ENCODE measurements around the gene PDLIM7.

PDLIM7 gene

DNA sequence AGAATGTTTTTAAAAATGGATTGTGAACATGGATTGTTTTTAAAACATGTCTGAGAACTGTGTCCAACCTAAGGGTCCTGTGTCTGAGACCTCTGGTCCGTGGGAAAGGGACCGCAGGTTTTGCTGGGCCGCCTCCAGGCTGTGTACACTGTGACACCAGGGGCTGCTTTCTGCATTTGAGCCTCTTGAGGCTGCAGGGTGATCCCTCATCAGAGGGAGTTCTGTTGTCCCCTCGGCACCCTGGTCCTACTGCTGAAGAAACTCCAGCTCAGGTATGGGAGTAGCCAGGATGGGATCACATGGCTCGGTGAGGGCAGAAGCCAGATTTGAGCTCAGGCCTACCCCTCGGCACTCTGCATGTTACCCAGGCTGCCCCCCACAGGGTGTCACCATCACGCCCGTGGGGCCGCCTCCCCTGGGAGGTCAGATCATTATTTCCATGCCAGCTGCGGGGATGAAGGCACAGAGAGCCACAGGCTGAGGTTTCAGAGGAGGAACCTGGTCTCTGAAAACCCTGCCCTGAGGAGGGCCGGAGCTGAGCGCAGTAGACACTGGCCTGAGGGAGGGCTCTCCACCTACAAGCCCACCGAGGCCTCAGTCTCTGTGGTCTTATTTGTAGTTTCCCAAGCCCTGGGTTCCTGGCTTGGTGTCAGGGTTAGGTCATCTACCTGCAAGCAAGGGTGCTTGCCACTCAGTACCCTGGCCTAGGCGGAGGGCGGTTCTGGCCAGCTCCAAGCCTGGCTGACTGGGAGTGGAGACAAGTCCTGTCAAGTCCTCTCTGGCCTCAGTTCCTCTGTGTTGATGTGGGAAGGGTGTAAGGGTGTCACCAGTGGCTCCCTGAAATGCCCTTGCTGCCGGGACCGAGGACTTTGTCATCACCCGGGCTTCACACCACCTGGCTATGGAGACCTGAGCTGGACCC is 48.0 kb downstream of the PDLIM7 start:
- intact Hi-C loops (cut with DNase I), result loop anchor here (5.0 to 10.0 kb wide), 2 partner anchors 135 to 317 kb away; partner anchors contain the start of genes MXD3 and NSD1
- DNase-seq, result no peak

DNA sequence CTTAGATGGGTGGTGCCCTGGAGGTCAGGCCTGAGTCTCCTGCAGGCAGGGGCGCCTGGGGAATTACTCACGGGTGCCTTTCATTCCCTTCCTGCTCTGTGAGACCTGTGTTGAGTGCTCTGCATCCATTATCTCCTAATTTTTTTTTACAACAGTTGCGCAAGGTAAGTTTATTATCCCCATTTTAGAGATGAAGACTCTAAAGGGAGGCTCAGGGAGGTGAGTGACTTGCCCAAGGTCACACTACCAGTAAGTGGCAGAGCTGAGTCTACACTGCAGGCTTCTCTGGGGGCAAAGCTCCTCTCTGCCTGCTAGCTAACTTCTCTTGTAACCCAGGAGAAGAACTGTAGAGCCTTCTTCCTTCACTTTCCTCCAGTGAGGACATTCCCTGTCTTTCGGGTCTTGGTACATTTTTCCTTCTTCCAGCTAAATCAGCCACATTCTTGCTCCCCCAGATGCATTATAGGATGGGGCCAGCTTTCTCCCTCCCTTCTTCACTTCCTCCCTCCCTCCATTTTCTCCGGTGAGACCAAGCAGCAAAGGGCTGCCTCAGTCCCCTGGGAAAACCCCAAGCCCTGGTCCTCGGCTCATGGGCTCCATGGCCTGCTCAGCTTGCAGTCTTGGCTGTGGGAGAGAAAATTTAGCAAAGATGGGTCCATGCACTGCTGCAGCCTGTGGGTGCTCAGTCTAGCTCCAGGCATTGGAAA is 49.0 kb downstream of the PDLIM7 start:
- intact Hi-C loops (cut with DNase I), result loop anchor here (5.0 kb wide), 1 partner anchor 316 kb away; the partner anchor contains the start of gene NSD1
- no peak for DNase-seq

DNA sequence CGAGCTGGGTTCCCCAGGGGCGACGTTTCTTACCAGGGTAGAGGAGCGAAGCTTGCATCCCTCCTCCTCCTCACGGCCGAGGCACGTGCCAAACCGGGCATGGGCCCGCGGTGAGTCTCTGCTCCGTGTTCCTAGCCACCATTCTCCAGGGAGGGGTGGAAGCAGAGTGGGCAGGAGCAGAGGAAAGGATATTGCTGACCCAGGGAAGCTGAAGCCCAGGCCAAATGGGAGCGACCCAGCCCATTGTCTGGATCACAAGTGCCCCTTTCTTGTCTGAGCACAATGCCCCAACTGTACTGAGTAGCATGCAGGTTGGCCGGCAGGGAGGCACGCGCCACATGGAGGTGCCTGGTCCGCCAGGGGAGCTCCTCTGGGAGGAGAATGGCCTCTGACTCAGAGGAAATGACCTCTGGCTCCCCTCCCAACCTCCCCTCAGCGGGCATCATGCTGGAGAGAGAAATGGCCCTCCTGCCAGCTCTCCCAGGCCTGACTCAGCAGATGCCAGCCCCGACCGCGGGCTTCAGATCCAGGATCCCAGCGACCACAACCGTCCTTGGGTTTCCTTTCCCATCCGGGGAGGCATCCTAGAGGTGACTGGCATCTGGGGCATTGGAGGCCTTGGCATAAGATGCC is 49.7 kb downstream of the PDLIM7 start:
- DNase-seq, result peak; percentile 73 to 98 (median 86)
- intact Hi-C loops (cut with DNase I), result loop anchor here (2.0 to 5.0 kb wide), 2 partner anchors 45 to 315 kb away; partner anchors contain the start of gene NSD1

DNA sequence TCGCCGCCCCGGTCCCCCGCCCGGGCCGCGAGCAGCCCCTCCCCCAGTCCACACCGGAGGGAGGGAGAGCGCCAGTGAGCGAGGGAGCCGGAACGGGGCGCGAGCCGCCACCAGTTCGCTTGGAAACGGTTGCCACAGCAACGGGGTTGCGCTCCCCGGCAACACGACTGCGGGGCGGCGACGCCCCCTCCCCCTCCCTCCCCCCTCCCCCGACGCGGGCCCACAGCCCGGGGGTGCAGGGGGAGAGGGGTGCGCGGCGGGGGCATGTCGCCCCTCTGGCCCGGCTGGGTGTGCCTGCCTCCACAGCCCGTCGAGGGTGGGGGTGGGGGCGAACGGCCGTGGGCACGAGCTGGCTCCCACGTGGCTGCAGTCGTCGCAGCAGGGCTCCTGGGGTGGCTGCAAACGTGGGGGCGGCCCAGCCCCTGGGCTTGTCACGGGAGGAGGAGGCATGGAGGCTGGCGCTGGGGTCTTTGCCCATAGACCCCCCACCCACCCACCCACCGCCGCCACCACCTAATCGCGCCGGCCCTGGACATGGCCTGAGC is 50.3 kb downstream of the PDLIM7 start:
- intact Hi-C loops (cut with DNase I), result loop anchor here (2.0 to 5.0 kb wide), 2 partner anchors 44 to 315 kb away; partner anchors contain the start of gene NSD1
- DNase-seq, result peak in 9 of 10 donors; percentile 54 to 95 (median 77)

DNA sequence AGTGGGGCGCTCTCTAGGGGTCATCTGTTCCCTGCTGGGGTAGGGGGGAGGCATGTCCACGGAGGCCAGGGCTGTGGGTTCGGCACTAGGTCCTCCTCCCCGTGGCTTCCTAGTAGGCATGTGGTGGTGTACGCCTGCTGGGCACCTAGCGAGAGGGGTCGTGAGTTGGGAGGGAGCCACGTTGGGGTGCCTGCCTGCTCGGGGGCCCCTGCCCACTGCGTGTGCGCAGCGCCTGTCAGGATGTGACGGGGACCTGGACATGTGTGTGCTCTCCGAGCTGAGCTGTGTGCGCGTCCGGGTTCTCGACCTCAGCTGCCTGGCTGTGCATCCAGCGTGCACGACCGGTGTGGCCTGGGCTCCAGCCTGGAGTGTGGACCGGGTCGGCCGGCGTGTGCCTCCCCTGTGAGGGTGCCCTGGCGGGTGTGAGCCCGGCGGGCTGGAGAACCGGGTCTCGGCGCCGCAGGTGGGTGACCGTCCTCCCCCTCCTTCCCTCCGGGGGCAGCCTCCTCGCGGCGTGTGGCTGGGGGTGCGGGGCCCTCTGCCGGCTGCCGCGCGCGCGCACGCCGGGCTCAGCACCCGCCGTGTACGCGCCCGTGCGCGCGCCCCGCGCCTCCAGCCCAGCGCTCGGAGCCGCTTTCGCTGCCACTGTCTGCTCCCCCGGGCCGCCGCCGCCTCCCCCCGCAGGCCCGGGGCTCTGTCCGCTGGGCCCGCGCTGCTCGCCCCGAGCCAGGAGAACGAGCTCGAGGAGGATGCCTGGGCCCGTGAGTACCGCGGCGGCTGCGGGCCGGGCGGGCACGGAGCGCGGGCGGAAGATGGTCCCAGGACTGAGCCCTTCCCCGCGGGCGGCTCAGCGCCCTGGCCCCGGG is 51.0 kb downstream of the PDLIM7 start, which contains the start of gene PRR7:
Gene PRR7, plus strand, starts transcription at position 615 of the 866 bp plus-strand sequence. CDS start 8,254 bp downstream, outside the sequence.
- DNase-seq, result peak in 9 of 10 donors; percentile 59 to 97 (median 76)
- intact Hi-C loops (cut with DNase I), result loop anchor here (2.0 to 5.0 kb wide), 2 partner anchors 44 to 314 kb away; partner anchors contain the start of gene NSD1

DNA sequence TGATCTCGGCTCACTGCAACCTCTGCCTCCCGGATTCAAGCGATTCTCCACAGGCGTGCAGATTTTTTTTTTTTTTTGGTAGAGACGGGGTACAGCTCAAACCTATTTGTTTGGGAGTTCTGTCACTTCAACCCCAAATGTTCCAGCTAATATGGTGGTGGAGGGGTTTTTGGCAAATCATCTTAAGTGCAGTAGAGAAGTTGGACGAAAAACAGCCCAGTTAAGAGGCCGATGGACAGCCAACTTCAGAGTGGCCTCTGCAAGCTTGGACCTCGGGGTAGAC is 51.5 kb downstream of the PDLIM7 start:
- intact Hi-C loops (cut with DNase I), result loop anchor here (2.0 to 5.0 kb wide), 2 partner anchors 43 to 314 kb away; partner anchors contain the start of gene NSD1
- DNase-seq, result no peak

DNA sequence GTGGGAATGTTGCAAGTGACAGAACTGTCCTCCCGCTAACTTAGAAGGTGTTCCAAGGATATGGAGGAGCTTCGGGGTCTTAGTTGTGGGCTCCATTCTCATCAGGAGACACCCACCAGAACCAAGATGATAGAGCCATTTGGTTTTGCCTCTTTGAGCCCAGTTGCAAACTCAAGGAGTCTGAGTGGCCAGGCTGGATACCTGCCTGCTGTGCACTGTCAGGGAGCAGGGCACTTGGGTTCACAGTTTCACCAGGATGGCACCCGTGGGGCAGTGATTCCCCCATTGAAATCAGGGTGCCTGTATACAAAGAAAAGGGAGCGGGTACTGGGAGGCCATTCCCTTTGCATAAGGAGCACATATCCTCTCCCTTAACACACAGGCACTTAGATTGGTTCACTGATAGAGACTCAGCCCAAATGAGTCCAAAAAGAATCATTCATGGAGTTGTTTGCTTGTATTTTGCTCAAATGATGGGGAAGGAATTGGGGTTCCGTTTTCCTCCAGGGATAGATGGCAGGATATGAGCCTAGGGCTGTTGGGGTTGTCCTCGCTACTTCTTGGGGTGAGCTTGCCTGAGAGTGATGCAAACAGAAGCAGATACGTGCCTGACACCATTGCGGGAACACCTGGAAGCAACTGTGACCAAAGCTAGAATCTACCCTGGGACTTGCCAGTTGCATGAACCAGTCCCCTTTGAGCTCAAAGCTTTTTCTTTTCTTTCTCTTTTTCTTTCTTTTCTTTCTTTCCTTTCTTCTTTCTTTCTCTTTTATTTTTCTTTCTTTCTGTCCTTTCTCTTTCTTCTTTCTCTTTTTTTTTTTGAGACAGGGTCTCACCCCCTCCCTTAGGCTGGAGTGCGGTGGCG is 52.1 kb downstream of the PDLIM7 start:
- DNase-seq, result no peak

DNA sequence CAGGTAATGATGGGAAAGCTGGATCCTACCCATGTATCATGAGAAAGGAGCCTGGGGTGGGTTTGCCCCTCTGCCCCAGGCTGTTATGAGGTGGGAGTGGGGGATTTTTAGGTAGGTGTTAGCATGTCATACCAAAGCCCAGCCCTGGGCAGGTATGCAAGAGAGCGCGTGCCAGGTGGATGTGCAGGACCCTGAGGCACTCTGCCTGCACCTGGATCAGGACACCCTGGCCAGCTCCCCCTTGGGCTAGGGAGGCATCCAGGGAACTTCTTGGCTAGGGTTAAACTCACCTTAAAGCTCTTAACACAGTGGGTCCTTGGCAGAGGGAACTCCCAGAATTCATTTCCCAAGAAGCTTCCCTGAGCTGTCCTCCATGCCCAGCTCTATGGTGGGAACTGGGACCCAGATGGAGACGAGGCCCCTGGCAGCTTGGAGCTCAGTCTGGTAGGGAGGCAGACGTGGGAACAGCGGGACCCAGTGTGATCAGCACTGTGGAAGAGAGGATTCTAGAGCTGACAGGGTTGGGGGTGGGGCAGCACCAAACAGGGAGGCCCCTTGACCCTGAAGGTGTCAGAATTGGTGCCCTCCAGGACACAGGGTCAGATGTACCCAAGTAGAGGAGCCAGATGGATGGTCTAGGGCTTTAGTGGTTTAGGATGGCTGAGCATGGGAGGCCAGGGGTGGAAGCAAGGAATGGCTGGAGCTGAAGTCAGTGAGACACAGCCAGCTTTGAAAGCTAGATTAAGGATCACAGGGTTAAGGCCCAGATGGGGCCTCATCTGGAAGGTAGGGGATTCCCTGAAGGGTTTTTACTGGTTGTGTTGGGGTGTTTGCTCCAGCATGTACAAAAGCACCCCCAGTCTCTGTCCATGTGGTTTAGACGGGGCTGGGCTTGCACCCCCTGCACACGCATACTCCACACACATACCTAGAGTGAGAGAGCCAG is 53.0 kb downstream of the PDLIM7 start:
- intact Hi-C loops (cut with DNase I), result loop anchor here (5.0 kb wide), 1 partner anchor 312 kb away; the partner anchor contains the start of gene NSD1
- no peak for DNase-seq

More for the DNA sequence above, 52.1 kb downstream of the PDLIM7 start:
- intact Hi-C loops (cut with DNase I), result loop anchor here (5.0 kb wide), 1 partner anchor 313 kb away; the partner anchor contains the start of gene NSD1

DNA sequence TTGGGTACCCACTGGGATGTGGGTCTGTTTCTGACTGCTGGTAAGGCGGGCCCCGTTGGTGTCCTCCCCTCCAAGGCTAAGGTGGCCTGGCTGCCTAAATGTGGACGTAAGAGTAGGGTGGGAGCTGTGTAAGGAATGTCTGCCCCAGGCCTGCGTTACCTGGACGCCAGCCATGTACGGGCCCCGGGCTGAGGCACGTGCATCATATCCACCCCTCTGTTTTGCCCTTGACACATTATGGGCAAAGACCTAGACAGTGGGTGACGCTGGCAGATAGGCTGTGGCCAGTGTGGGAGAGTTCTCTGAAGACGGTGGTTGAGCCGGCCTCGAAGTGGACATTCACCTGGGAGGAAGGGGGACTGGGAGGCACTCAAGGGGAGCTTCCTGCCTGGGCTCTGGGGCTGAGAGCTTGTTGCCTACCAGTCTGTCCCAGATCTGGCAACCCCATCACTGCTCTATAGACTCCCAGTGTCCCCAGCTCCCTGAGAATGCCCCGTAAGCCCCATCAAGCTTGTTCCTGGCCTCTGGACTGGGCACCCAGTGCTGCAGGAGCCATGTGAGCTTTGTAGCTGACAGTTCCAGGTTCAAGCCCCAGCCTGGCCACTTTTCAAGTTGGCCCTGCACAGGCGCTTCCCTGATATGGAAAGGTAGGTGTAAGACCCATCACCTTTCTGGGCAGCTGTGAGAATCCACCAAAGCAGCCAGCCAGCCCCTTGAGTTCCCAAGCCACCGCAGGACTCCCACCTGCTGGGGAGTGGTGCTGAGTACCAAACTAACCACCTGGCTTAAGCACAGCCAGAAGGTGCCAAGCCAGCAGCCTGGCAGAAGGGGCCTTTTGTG is 54.0 kb downstream of the PDLIM7 start:
- intact Hi-C loops (cut with DNase I), result no loop called here
- no peak for DNase-seq

DNA sequence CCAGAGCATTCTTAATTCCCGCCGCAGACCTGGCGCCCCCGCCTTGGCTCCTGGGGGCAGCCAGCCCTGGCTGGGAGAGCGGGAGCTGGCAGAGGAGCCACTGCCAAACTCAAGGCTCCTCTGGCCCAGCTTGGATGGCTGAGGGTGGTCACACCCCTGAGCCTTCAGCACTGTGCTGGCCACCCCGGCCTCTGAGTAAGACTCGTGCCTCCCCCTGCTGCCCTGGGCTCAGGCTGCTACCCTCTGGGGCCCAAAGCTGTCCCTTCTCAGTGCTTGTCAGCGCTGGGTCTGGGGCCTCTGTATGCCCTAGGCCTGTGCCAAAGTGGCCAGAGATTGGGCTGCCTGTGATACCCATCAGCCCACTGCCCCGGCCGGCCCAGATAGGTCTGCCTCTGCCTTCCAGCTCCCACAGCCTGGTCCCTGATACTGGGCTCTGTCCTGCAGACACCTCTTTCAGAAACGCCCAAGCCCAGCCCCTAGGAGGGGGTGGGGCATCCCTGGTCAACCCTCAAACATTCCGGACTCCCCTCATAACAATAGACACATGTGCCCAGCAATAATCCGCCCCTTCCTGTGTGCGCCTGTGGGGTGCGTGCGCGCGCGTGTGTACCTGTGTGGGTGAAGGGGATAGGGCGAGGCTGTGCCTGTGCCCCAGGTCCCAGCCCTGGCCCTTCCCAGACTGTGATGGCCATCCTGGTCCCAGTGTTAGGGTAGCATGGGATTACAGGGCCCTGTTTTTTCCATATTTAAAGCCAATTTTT is 55.2 kb downstream of the PDLIM7 start:
- intact Hi-C loops (cut with DNase I), result no loop called here
- peak in 2 of 10 donors; percentile 74 to 75 for DNase-seq

DNA sequence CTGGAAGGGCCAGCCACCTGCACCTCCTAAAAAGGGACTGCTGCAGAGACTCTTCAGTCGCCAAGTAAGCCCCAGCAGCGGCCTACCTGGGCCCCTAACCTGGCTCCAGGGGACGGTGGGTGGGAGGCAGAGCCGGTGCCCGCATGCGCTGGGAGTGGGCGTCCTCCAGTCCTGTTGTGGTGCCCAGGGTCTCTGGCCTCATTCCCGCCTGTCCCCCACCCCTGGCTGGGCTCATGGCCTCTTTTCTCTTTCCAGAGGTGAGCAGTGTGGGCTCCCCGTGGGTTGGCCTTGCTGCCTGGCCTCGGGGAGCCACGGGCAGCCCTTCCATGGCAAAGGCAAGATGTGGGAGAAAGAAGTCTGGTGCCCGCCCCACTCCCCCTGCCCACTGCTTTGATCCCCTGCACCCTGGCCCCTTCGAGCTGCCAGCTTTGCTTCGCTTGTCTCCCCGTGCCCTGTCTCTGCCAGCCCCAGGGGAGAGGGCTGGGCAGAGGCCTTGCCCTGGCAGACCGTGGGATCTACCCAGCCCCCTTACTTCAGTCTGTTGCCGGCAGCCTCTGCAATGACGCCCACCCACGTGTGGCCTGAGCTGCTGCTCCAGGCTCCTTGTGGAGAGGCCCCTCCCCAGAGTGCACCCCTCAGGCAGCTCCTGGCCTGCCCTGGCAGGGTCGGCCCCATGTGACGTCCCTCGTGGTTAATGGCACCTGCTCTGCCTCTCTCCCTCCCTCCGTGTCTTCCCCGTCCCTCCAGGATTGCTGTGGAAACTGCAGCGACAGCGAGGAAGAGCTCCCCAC is 56.2 kb downstream of the PDLIM7 start:
- intact Hi-C loops (cut with DNase I), result no loop called here
- DNase-seq, result no peak

DNA sequence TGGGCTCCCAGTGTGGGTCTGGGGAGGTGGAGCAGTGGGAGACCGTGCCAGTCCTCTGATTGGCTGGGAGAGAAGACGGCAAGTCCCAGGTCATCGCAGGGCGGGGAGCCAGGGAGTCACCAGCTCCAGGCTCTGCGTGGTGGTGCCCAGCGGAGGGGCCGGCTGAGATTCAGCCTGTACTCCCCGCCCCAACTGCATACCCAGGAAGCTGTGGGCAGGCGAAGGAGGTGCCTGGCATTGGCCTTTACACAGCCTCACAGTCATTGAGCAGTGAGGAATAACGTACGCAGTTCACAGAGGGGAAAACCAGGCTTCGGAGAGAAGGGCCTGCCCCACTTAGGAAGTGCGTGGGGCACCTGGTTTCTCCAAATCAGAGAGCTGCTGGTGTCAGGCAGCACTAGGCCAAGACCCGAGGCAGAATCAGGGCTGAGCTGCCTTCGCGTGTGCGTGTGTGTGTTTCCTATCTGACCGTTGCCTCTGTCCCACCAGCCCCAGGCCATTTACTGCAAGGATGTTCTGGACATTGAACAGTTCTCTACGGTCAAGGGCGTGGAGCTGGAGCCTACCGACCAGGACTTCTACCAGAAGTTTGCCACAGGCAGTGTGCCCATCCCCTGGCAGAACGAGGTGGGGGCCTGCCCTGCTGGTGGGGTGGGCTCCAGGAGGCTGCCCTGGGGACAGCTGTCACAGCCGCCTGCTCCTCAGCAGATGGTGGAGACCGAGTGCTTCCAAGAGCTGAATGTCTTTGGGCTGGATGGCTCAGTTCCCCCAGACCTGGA is 57.0 kb downstream of the PDLIM7 start:
- intact Hi-C loops (cut with DNase I), result no loop called here
- DNase-seq, result no peak

DNA sequence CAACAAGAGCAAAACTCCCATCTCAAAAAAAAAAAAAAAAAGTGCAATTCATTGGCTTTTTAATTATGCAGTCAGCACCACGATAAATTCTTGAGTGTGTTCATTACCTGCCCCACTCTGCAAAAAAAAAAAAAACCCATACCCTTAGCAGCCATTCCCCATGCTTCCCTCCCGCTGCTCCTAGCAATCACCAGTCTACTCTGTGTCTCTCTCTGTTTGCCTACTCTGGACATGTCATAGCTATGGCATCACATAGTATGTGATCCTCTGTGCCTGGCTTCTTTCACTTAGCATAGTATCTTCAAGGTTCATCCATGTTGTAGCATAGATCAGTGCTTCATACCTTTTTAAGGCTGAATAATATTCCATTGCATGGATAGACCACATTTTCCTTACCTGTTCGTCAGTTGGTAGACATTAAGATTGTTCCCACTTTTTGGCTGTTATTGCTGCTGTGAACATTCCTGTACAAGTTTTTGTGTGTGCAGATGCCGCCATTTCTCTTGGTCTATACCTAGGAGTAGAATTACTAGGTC is 57.8 kb downstream of the PDLIM7 start:
- no peak for DNase-seq

DNA sequence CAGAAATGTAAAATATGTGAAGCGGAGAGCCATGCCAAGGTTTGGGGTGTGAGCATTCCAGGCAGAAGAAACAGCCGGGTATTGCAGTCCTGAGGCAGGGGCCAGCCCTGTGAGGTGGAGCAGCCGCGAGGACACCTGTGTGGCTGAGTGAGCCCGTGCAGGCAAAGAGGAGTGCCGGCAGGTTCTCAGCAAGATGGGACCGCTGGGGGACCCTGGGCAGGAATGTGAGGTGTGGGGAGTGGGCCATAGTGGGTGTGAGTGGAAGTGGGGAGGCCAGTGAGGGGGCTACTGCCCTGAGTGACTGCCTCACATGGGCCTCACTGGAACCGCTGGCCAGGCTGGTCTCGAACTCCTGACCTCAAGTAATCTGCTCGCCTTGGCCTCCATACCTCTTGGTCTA is 58.9 kb downstream of the PDLIM7 start:
- intact Hi-C loops (cut with DNase I), result no loop called here
- DNase-seq, result no peak

More for the DNA sequence above, 57.8 kb downstream of the PDLIM7 start:
- intact Hi-C loops (cut with DNase I), result no loop called here

Data from posterior cingulate gyrus (tissue), 11 donors.